DOHH2 (cell line): ENCODE measurements around the gene ZNF213.

Experiments used
- H3F3A ChIP-seq: fragments of 200-600 bp; sonication (generic), shearing (Covaris generic); 2 replicates; pipeline ENCODE4 v1.6.0; 2016; ENCODE audit warnings: antibody characterized with exemption, mild to moderate bottlenecking; ENCODE audit not compliant: control insufficient read depth, insufficient read depth
- H3K27ac ChIP-seq: fragments of 200-600 bp; sonication (generic); 2 replicates; pipeline ENCODE4 v1.5.1; 2014; ENCODE audit warnings: low read depth, mild to moderate bottlenecking, low read length, moderate library complexity
- H3K27me3 ChIP-seq: fragments of 200-600 bp; sonication (generic); 2 replicates; pipeline ENCODE4 v1.6.1; 2014; ENCODE audit warnings: mild to moderate bottlenecking, low read length, mixed read lengths; ENCODE audit not compliant: control insufficient read depth
- H3K36me3 ChIP-seq: fragments of 200-600 bp; sonication (generic); 2 replicates; pipeline ENCODE4 v1.6.1; 2014; ENCODE audit warnings: mild to moderate bottlenecking, low read length, moderate library complexity, mixed read lengths; ENCODE audit not compliant: control insufficient read depth
- H3K4me1 ChIP-seq: fragments of 200-600 bp; sonication (generic); 2 replicates; pipeline ENCODE4 v1.6.1; 2014; ENCODE audit warnings: mild to moderate bottlenecking, low read length, mixed read lengths; ENCODE audit not compliant: control insufficient read depth
- H3K4me2 ChIP-seq: fragments of 200-600 bp; sonication (generic); 2 replicates; pipeline ENCODE4 v1.6.0; 2014; ENCODE audit warnings: mild to moderate bottlenecking, low read length, moderate library complexity
- H3K4me3 ChIP-seq: fragments of 200-600 bp; sonication (generic); 2 replicates; pipeline ENCODE4 v1.5.1; 2014; ENCODE audit warnings: mild to moderate bottlenecking, low read length, mixed read lengths
- H3K79me2 ChIP-seq: fragments of 200-600 bp; sonication (generic); 2 replicates; pipeline ENCODE4 v1.6.1; 2014; ENCODE audit warnings: mild to moderate bottlenecking, low read length, mixed read lengths; ENCODE audit not compliant: control insufficient read depth
- H3K9me2 ChIP-seq: fragments of 200-600 bp; sonication (generic); replicated peaks from 2 replicates; pipeline ENCODE4 v1.6.1; 2014; ENCODE audit warnings: mild to moderate bottlenecking, low read length, mixed read lengths; ENCODE audit not compliant: control insufficient read depth
- H3K9me3 ChIP-seq: fragments of 200-600 bp; sonication (generic); 2 replicates; pipeline ENCODE4 v1.6.1; 2014; ENCODE audit warnings: antibody characterized with exemption, low read length, mixed read lengths; ENCODE audit not compliant: control insufficient read depth, insufficient read depth
- H4K20me1 ChIP-seq: fragments of 200-600 bp; sonication (generic); 2 replicates; pipeline ENCODE4 v1.6.0; 2014; ENCODE audit warnings: low read depth, mild to moderate bottlenecking, antibody characterized with exemption, low read length, moderate library complexity; ENCODE audit not compliant: control insufficient read depth, insufficient read depth
- EZH2phosphoT487 ChIP-seq: fragments of 200-600 bp; sonication (generic); IDR thresholded peaks from 2 replicates; pipeline ENCODE4 v1.6.1; 2017; ENCODE audit warnings: borderline replicate concordance, mild to moderate bottlenecking, antibody characterized with exemption, low read length, moderate library complexity, mixed read lengths
- TF ChIP-seq, protein P1 (sequence below): fragments of 200-600 bp; sonication (generic); IDR thresholded peaks from one replicate; pipeline ENCODE4 v1.5.1; 2014; ENCODE audit warnings: antibody characterized with exemption, mild to moderate bottlenecking, low read depth, low read length; ENCODE audit not compliant: poor library complexity, severe bottlenecking

The ZNF213 gene

GRCh38 chr16:3142770-3143169, 7.9 kb downstream of the ZNF213 start:
- no peaks in the 10 kb centered on the region for H3K9me2 ChIP-seq
- H3K79me2 ChIP-seq: no peaks in the 10 kb centered on the region
- no peaks in the 10 kb centered on the region for H3K9me3 ChIP-seq
- peaks cover 5% of the 10 kb centered on the region; the same call in 1 of the 2 replicates for H3K36me3 ChIP-seq
- H3K4me1 ChIP-seq: no peaks in the 10 kb centered on the region
- no peak overlapping the region for H3K27ac ChIP-seq
- TF ChIP-seq EZH2phosphoT487: no peak
- TF ChIP-seq, protein P1, sequence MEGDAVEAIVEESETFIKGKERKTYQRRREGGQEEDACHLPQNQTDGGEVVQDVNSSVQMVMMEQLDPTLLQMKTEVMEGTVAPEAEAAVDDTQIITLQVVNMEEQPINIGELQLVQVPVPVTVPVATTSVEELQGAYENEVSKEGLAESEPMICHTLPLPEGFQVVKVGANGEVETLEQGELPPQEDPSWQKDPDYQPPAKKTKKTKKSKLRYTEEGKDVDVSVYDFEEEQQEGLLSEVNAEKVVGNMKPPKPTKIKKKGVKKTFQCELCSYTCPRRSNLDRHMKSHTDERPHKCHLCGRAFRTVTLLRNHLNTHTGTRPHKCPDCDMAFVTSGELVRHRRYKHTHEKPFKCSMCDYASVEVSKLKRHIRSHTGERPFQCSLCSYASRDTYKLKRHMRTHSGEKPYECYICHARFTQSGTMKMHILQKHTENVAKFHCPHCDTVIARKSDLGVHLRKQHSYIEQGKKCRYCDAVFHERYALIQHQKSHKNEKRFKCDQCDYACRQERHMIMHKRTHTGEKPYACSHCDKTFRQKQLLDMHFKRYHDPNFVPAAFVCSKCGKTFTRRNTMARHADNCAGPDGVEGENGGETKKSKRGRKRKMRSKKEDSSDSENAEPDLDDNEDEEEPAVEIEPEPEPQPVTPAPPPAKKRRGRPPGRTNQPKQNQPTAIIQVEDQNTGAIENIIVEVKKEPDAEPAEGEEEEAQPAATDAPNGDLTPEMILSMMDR: no peak
- H3K27me3 ChIP-seq: no peaks in the 10 kb centered on the region
- H3K4me3 ChIP-seq: no peak overlapping the region
- no peaks in the 10 kb centered on the region for H4K20me1 ChIP-seq
- no peaks in the 10 kb centered on the region for H3F3A ChIP-seq
- H3K4me2 ChIP-seq: no peak overlapping the region

GRCh38 chr16:3143189-3143588, 8.4 kb downstream of the ZNF213 start:
- Histone ChIP-seq H3K4me3 (no peak overlapping the region), H3K36me3 (peaks cover 5% of the 10 kb centered on the region; the same call in 1 of the 2 replicates), H3K27me3 (no peaks in the 10 kb centered on the region), H4K20me1 (no peaks in the 10 kb centered on the region), H3K79me2 (no peaks in the 10 kb centered on the region), H3K27ac (no peak overlapping the region), H3K4me1 (no peaks in the 10 kb centered on the region), H3K9me3 (no peaks in the 10 kb centered on the region), H3K9me2 (no peaks in the 10 kb centered on the region), H3F3A (no peaks in the 10 kb centered on the region), H3K4me2 (no peak overlapping the region)
- TF ChIP-seq EZH2phosphoT487: no peak
- TF ChIP-seq, protein P1: no peak

GRCh38 chr16:3143598-3144320, 8.9 kb downstream of the ZNF213 start:
- H3K27me3 ChIP-seq: 0 out of 2 replicates have a peak, but pooled peaks cover 2% of the 10 kb centered on the region
- TF ChIP-seq, protein P1: no peak
- no peak for TF ChIP-seq EZH2phosphoT487
- no peak overlapping the region for H3K27ac ChIP-seq

More at GRCh38 chr16:3143598-3144320, 8.9 kb downstream of the ZNF213 start:
- no peaks in the 10 kb centered on the region for H4K20me1 ChIP-seq
- no peak overlapping the region for H3K4me2 ChIP-seq
- H3K36me3 ChIP-seq: peaks cover 5% of the 10 kb centered on the region; the same call in 1 of the 2 replicates
- no peaks in the 10 kb centered on the region for H3K4me1 ChIP-seq
- H3F3A ChIP-seq: no peaks in the 10 kb centered on the region
- no peaks in the 10 kb centered on the region for H3K9me3 ChIP-seq
- H3K9me2 ChIP-seq: no peaks in the 10 kb centered on the region
- H3K4me3 ChIP-seq: no peak overlapping the region
- no peaks in the 10 kb centered on the region for H3K79me2 ChIP-seq
